Duodenal mucosa (tissue), 2 donors: ENCODE results near the gene ATP5F1A.

Experiments used
- H3K27ac ChIP-seq: one replicate; pipeline ENCODE4 v1.7.0; 2013; ENCODE audit warnings: low read depth, low read length
- H3K27me3 ChIP-seq, 2 donors: one replicate each; pipeline ENCODE4 v1.7.0; 2013; ENCODE audit warnings: low read length in 2 of 2, control low read depth in 1 of 2; ENCODE audit not compliant: insufficient read depth in 2 of 2, control insufficient read depth in 1 of 2
- H3K36me3 ChIP-seq, 2 donors: one replicate each; pipeline ENCODE4 v1.7.0; 2013; ENCODE audit warnings: low read length in 2 of 2, control low read depth in 1 of 2; ENCODE audit not compliant: insufficient read depth in 2 of 2, control insufficient read depth in 1 of 2
- H3K4me1 ChIP-seq, 2 donors: one replicate each; pipeline ENCODE4 v1.7.0; 2013; ENCODE audit warnings: low read length in 2 of 2, control low read depth in 1 of 2; ENCODE audit not compliant: insufficient read depth in 2 of 2, control insufficient read depth in 1 of 2
- H3K4me3 ChIP-seq, 2 donors: one replicate each; pipeline ENCODE4 v1.7.0; 2013; ENCODE audit warnings: low read length in 2 of 2, low read depth in 1 of 2
- H3K9ac ChIP-seq, 2 donors: one replicate each; pipeline ENCODE4 v1.7.0; 2013; ENCODE audit warnings: low read length in 2 of 2, low read depth in 1 of 2
- H3K9me3 ChIP-seq, 2 donors: one replicate each; pipeline ENCODE4 v1.7.0; 2013; ENCODE audit warnings: low read length in 2 of 2, control low read depth in 1 of 2; ENCODE audit not compliant: control insufficient read depth in 1 of 2

The ATP5F1A gene

GRCh38 chr18:46035696-46036680 lies 62.1 kb downstream of the ATP5F1A start:
- Histone ChIP-seq H3K9me3 (no peaks in the 10 kb centered on the region), H3K4me3 (no peak overlapping the region), H3K4me1 (no peaks in the 10 kb centered on the region), H3K27ac (no peak overlapping the region), H3K36me3 (no peaks in the 10 kb centered on the region), H3K9ac (no peak overlapping the region), H3K27me3 (no peaks in the 10 kb centered on the region)

GRCh38 chr18:46034230-46034629 lies 63.9 kb downstream of the ATP5F1A start:
- Histone ChIP-seq H3K27ac (no peak overlapping the region), H3K9ac (no peak overlapping the region), H3K4me1 (no peaks in the 10 kb centered on the region), H3K9me3 (no peaks in the 10 kb centered on the region), H3K27me3 (no peaks in the 10 kb centered on the region), H3K36me3 (no peaks in the 10 kb centered on the region), H3K4me3 (no peak overlapping the region)

- H3K27ac ChIP-seq, result no peak overlapping the region
- H3K4me3 ChIP-seq, result no peak overlapping the region
- no peaks in the 10 kb centered on the region for H3K9me3 ChIP-seq
- no peak overlapping the region for H3K9ac ChIP-seq
- H3K36me3 ChIP-seq, result no peaks in the 10 kb centered on the region
- H3K27me3 ChIP-seq, result peaks cover 6 to 8% of the 10 kb centered on the region in 2 donors
- H3K4me1 ChIP-seq, result no peaks in the 10 kb centered on the region
These were observed 66.4 kb downstream of the ATP5F1A start for GRCh38 chr18:46031741-46032140.
